AG04449 (cell line): Measurements from ENCODE around the gene JAM2.
"Not testable (repeated sequence)": the region's sequence is repeated elsewhere in the genome, so short reads cannot be mapped to it uniquely, and the experiment has no call there.

Source experiments
- CTCF ChIA-PET: fragments of 350-600 bp; formaldehyde crosslinking; extraction: SDS; loops from one replicate; lab custom pipeline; 2021; ENCODE audit warnings: antibody characterized with exemption; lab: Yijun Ruan, JAX
- POLR2A ChIA-PET: fragments of 400-600, 350-600 bp; formaldehyde crosslinking; extraction: SDS; loops from one replicate; lab custom pipeline; 2020; ENCODE audit warnings: antibody characterized with exemption, inconsistent platforms; lab: Yijun Ruan, JAX
- DNase-seq: peaks from one replicate; pipeline ENCODE4 v3.0.0-alpha.2; 2010; ENCODE audit warnings: low read depth, low spot score
- H3K4me3 ChIP-seq: 2 replicates; pipeline ENCODE4 v1.5.1; 2011; ENCODE audit warnings: low read depth, mild to moderate bottlenecking, control low read depth, low read length
- TF ChIP-seq, protein P1 (sequence below): IDR thresholded peaks from one replicate; pipeline ENCODE4 v1.5.1; 2011; ENCODE audit warnings: mild to moderate bottlenecking, moderate library complexity, low read length, control low read depth, inconsistent platforms; ENCODE audit not compliant: insufficient read depth; ENCODE audit errors: missing control alignments

Gene JAM2

GRCh38 chr21:25615880-25616279, 23.2 kb upstream of the JAM2 start:
- TF ChIP-seq, protein P1, sequence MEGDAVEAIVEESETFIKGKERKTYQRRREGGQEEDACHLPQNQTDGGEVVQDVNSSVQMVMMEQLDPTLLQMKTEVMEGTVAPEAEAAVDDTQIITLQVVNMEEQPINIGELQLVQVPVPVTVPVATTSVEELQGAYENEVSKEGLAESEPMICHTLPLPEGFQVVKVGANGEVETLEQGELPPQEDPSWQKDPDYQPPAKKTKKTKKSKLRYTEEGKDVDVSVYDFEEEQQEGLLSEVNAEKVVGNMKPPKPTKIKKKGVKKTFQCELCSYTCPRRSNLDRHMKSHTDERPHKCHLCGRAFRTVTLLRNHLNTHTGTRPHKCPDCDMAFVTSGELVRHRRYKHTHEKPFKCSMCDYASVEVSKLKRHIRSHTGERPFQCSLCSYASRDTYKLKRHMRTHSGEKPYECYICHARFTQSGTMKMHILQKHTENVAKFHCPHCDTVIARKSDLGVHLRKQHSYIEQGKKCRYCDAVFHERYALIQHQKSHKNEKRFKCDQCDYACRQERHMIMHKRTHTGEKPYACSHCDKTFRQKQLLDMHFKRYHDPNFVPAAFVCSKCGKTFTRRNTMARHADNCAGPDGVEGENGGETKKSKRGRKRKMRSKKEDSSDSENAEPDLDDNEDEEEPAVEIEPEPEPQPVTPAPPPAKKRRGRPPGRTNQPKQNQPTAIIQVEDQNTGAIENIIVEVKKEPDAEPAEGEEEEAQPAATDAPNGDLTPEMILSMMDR = no peak
- no peak for DNase-seq
- ChIA-PET CTCF (no interaction called here), POLR2A (no interaction called here)
- no peak overlapping the region for H3K4me3 ChIP-seq

- TF ChIP-seq, protein P1 = no peak
- no peak for DNase-seq
- POLR2A ChIA-PET = no interaction called here
- H3K4me3 ChIP-seq = no peak overlapping the region
- CTCF ChIA-PET = interaction anchor here (3.9 kb wide), 1 partner anchor 11 kb away, joined by 31 read pairs; no protein-coding TSS in a partner anchor
Measured at GRCh38 chr21:25619198-25619597, 19.9 kb upstream of the JAM2 start.

GRCh38 chr21:25624511-25624910, 14.5 kb upstream of the JAM2 start:
- ChIA-PET POLR2A (no interaction called here), CTCF (interaction anchor here (0.8 to 3.4 kb wide), 4 partner anchors 8 to 16 kb away, joined by 3 to 14 read pairs (median 3); no protein-coding TSS in a partner anchor)

DNA sequence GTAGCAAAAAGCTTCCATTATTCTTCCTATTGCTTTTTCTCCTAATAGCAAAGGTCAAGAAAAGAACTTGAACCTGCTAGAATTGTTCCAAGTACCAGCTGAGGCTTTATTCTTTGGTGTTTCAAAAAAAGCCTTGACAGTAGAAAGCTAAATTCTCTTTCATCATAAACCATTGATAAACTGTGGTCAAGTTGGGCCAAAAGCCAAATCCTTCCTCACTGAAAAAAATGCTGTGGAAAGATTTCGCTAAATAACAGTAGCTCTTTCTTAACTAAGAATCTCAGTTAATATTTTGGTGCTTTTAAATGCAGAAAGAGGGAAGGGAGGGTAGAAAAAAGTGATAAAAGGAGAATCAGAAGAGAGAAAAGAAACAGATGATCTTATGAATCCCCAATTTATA, 14.0 kb upstream of the JAM2 start:
- CTCF ChIA-PET = interaction anchor here (0.8 to 1.0 kb wide), 3 partner anchors 8 to 17 kb away, joined by 3 read pairs; no protein-coding TSS in a partner anchor

More at GRCh38 chr21:25624511-25624910, 14.5 kb upstream of the JAM2 start:
- TF ChIP-seq, protein P1 = no peak
- DNase-seq = no peak
- H3K4me3 ChIP-seq = no peak overlapping the region

GRCh38 chr21:25625776-25626555, 13.1 kb upstream of the JAM2 start:
- POLR2A ChIA-PET, DNase-seq, H3K4me3 ChIP-seq: not testable (repeated sequence)
- CTCF ChIA-PET = interaction anchor here (1.0 to 3.9 kb wide), 3 partner anchors 10 to 20 kb away, joined by 3 to 26 read pairs (median 4); no protein-coding TSS in a partner anchor

More for the DNA sequence above, 14.0 kb upstream of the JAM2 start:
- DNase-seq = no peak
- H3K4me3 ChIP-seq = no peak overlapping the region
- TF ChIP-seq, protein P1 = no peak
- POLR2A ChIA-PET = no interaction called here

GRCh38 chr21:25626757-25627156, 12.3 kb upstream of the JAM2 start:
- DNase-seq = no peak
- POLR2A ChIA-PET = no interaction called here
- H3K4me3 ChIP-seq = no peak overlapping the region
- CTCF ChIA-PET = interaction anchor here (1.1 to 3.9 kb wide), 3 partner anchors 18 to 236 kb away, joined by 3 to 26 read pairs (median 4); no protein-coding TSS in a partner anchor
- TF ChIP-seq, protein P1 = no peak

DNA sequence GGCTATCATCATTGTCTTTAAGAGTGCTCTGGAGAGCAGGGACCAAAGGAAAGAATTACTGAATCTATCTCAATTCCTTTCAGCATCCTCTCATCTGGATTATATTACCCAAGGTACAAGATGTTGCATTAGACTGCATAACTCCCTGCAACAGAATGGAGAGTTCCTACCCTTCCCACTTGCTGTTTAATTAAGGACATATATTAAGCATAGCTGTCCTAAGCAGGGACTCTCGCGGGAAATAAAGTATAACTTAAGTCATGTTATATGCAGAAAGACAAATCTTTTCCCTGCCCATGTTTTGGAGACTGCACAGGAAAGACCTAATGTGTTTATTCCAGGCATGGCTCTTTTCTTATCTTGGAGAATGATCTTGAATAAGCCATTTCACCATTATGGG, 6.8 kb upstream of the JAM2 start:
- no peak for DNase-seq
- CTCF ChIA-PET = no interaction called here
- TF ChIP-seq, protein P1 = no peak
- POLR2A ChIA-PET = no interaction called here
- H3K4me3 ChIP-seq = no peak overlapping the region
